ENCODE measurements around the gene CCDC172. TPM values are rescaled to one million over a fixed set of nuclear protein-coding genes. Genes with fewer than 3 reads are reported as not detected.

Gene CCDC172
- total and polyA plus RNA-seq, 2 of the 8 experiments (the other 6 are each of a cell fraction or from before 2014, with no cell fraction given), result 1.1 to 3.6 TPM

DNA sequence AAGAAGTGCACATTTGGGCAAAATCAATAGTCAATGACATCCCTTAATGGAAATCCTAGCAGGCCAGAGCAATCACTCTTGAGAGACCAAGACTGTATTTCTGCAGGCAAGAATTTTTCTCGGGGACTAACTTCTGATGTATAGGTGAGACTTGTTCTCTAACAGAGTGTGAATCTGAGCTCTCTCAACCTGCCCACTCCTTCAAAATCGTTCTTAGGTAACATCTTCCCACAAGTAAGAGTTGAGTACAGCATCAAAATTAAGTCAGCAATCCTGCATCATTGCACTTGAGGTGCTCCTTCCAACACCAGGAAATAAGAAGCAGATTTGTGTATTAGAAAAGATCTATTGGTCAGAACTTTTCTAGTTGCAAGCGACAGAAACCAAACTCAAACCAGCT, 25.7 kb upstream of the CCDC172 start (continued):
- TF ChIP-seq HDAC6 (IDR thresholded peaks at IDR 0.05; ENCODE audit: low read depth, low read length), result no peak
- no peak for TF ChIP-seq KDM1A (IDR thresholded peaks at IDR 0.05; ENCODE audit: borderline replicate concordance, low read length)
